ENCODE results near the gene ZNF506. TPM values are rescaled to one million over a fixed set of nuclear protein-coding genes. Genes with fewer than 3 reads are reported as not detected.

ZNF506 gene
- total RNA-seq, 1 donor from 2014 or later = 9.7 TPM

GRCh38 chr19:19743176-19743575, 78.4 kb downstream of the ZNF506 start:
- FAIRE-seq (no peak), DNase-seq (ENCODE audit: low read depth) (no peak)
- TF ChIP-seq, protein P1, sequence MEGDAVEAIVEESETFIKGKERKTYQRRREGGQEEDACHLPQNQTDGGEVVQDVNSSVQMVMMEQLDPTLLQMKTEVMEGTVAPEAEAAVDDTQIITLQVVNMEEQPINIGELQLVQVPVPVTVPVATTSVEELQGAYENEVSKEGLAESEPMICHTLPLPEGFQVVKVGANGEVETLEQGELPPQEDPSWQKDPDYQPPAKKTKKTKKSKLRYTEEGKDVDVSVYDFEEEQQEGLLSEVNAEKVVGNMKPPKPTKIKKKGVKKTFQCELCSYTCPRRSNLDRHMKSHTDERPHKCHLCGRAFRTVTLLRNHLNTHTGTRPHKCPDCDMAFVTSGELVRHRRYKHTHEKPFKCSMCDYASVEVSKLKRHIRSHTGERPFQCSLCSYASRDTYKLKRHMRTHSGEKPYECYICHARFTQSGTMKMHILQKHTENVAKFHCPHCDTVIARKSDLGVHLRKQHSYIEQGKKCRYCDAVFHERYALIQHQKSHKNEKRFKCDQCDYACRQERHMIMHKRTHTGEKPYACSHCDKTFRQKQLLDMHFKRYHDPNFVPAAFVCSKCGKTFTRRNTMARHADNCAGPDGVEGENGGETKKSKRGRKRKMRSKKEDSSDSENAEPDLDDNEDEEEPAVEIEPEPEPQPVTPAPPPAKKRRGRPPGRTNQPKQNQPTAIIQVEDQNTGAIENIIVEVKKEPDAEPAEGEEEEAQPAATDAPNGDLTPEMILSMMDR (IDR thresholded peaks at IDR 0.05; ENCODE audit: insufficient read depth, low read length, severe bottlenecking) = no peak
- Histone ChIP-seq H3K27me3 (ENCODE audit: control insufficient read depth, insufficient read depth, low read length) (no peaks in the 10 kb centered on the region), H3K4me3 (ENCODE audit: low read depth, low read length) (no peak overlapping the region), H3K36me3 (ENCODE audit: control insufficient read depth, insufficient read depth, low read length) (no peaks in the 10 kb centered on the region)

GRCh38 chr19:19742773-19743172, 78.8 kb downstream of the ZNF506 start:
- DNase-seq (ENCODE audit: low read depth) (no peak), FAIRE-seq (no peak)
- Histone ChIP-seq H3K36me3 (ENCODE audit: control insufficient read depth, insufficient read depth, low read length) (no peaks in the 10 kb centered on the region), H3K4me3 (ENCODE audit: low read depth, low read length) (no peak overlapping the region), H3K27me3 (ENCODE audit: control insufficient read depth, insufficient read depth, low read length) (no peaks in the 10 kb centered on the region)
- TF ChIP-seq, protein P1 (IDR thresholded peaks at IDR 0.05; ENCODE audit: insufficient read depth, low read length, severe bottlenecking) = no peak

Other genes starting within 250 kb of the ZNF506 start
- 0.53 and 0.64 TPM in 2 replicates for gene PBX4, start 203.1 kb downstream of the ZNF506 start, total RNA-seq
- gene LPAR2, start 193.5 kb downstream of the ZNF506 start, total RNA-seq = 5.5 and 5.6 TPM in 2 replicates
- gene GMIP, start 178.1 kb downstream of the ZNF506 start, total RNA-seq = 3.2 and 3.7 TPM in 2 replicates
- gene ATP13A1, start 158.1 kb downstream of the ZNF506 start, total RNA-seq = 20.3 and 22.7 TPM in 2 replicates
- gene ZNF101, start 152.9 kb downstream of the ZNF506 start, total RNA-seq = 8.7 and 14.6 TPM in 2 replicates
- 4.2 and 5.6 TPM in 2 replicates for gene ZNF14, start 88.6 kb downstream of the ZNF506 start, total RNA-seq
- 2.1 and 3.6 TPM in 2 replicates for gene ZNF253, start 44.1 kb upstream of the ZNF506 start, total RNA-seq
- 2.7 and 3.2 TPM in 2 replicates for gene ZNF93, start 79.2 kb upstream of the ZNF506 start, total RNA-seq
- gene ZNF682, start 217.8 kb upstream of the ZNF506 start, total RNA-seq = 2.9 and 4.9 TPM in 2 replicates

Data from bronchial epithelial cell (primary cell).